ENCODE measurements around the gene MAP6D1. TPM values are rescaled to one million over a fixed set of nuclear protein-coding genes. Genes with fewer than 3 reads are reported as not detected.
"Not testable (repeated sequence)": the region's sequence is repeated elsewhere in the genome, so short reads cannot be mapped to it uniquely, and the experiment has no call there.

Gene MAP6D1
- total RNA-seq, 2 donors from 2014 or later, result 17.3 to 22.3 TPM

DNA sequence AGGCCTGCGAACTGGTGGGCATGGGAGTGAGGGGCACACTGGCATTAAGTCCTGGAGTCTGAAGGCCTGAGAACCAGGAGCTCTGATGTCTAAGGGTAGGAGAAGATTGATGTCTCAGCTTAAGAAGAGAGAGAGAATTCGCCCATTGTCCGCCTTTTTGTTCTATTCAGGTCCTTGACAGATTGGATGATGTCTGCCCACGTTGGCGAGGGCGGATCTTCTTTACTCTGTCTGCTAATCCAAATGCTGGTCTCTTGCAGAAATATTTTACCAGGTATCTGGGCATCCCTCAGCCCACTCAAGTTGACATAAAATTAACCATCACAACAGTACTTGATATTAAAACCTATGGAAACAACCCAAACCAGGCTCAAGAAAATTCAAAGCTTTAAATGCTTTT, 44.1 kb downstream of the MAP6D1 start:
- TF ChIP-seq POLR2AphosphoS5 (IDR thresholded peaks at IDR 0.05), result no peak
- TF ChIP-seq POLR2A (IDR thresholded peaks at IDR 0.05), result no peak
- TF ChIP-seq, protein P1, sequence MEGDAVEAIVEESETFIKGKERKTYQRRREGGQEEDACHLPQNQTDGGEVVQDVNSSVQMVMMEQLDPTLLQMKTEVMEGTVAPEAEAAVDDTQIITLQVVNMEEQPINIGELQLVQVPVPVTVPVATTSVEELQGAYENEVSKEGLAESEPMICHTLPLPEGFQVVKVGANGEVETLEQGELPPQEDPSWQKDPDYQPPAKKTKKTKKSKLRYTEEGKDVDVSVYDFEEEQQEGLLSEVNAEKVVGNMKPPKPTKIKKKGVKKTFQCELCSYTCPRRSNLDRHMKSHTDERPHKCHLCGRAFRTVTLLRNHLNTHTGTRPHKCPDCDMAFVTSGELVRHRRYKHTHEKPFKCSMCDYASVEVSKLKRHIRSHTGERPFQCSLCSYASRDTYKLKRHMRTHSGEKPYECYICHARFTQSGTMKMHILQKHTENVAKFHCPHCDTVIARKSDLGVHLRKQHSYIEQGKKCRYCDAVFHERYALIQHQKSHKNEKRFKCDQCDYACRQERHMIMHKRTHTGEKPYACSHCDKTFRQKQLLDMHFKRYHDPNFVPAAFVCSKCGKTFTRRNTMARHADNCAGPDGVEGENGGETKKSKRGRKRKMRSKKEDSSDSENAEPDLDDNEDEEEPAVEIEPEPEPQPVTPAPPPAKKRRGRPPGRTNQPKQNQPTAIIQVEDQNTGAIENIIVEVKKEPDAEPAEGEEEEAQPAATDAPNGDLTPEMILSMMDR (IDR thresholded peaks at IDR 0.05), result no peak
- H3K27me3 ChIP-seq (replicated peaks; ENCODE audit: insufficient read depth), result no peaks in the 10 kb centered on the region
- no peak overlapping the region for H3K27ac ChIP-seq
- whole genome bisulfite sequencing, result 95% methylated on average over 6 of the region's 6 CpGs
- H3K36me3 ChIP-seq, result no peaks in the 10 kb centered on the region
- no peak for DNase-seq (ENCODE audit: low spot score)
- H3K9me3 ChIP-seq, result no peaks in the 10 kb centered on the region
- no peak overlapping the region for H3K4me3 ChIP-seq
- no peaks in the 10 kb centered on the region for H3K4me1 ChIP-seq (replicated peaks)
- intact Hi-C loops (cut with DNase I), result no loop called here

DNA sequence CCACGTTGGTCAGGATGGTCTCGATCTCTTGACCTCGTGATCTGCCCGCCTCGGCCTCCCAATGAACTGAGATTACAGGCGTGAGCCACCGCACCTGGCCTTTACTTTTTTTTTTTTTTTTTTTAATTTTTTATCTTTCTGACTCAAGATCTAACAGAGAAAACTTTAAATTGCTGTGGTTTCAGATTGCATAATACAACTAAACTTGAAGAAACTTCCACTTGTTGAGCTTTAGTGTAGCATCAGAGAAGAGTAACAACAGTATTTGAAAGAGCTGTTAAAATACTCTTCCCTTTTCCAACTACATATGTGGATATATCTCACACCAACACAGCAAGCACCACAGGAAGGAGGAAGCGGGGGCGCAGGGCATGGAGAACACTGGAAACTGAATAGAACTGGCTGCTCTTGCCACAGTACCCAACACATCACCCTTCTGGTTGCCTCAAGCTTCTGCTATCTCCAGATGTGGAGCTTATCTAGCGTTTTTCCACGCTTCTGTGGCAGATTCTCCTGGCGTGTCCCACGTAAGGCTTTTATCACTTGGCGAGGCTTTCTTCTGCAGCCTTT, 45.4 kb downstream of the MAP6D1 start:
- intact Hi-C loops (cut with DNase I), result no loop called here
- 85% methylated on average over 14 of the region's 14 CpGs for WGBS
- no peaks in the 10 kb centered on the region for H3K9me3 ChIP-seq
- H3K27me3 ChIP-seq (replicated peaks; ENCODE audit: insufficient read depth), result no peaks in the 10 kb centered on the region
- H3K4me1 ChIP-seq (replicated peaks), result no peaks in the 10 kb centered on the region
- TF ChIP-seq POLR2AphosphoS5 (IDR thresholded peaks at IDR 0.05), result no peak
- H3K36me3 ChIP-seq, result no peaks in the 10 kb centered on the region
- no peak overlapping the region for H3K27ac ChIP-seq
- no peak overlapping the region for H3K4me3 ChIP-seq
- no peak for DNase-seq (ENCODE audit: low spot score)

DNA sequence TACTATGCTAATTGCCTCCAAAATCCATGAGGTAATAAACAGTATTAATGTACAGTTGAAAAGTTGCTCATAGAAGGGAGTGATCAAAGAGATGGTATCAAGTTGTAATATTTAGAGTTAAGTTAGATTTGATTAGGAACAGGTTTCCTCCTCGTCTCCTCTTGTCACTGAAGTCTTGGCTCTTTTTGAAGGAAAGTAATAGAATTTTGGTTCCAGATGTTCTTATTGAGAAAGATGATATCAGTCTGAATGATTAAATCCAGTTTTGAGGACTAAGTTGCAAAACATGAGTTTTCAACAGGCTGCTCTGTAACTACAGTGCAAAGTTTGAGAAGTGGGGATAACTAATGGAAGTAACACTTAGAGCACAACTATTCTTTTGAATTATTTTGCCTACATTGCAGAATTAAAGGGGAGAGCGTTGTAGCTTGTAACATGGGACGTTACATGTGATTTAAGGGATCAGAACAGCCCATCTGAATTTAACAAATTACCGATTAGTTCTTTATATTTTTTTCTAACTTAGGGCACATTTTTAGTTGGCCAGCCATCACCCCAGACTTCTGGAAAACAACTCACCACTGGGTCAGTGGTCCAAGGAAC, 48.3 kb downstream of the MAP6D1 start:
- DNase-seq (ENCODE audit: low spot score), result no peak
- H3K36me3 ChIP-seq, result no peaks in the 10 kb centered on the region
- H3K4me1 ChIP-seq (replicated peaks), result no peaks in the 10 kb centered on the region
- no peaks in the 10 kb centered on the region for H3K27me3 ChIP-seq (replicated peaks; ENCODE audit: insufficient read depth)
- 84% methylated on average over 4 of the region's 4 CpGs for WGBS
- intact Hi-C loops (cut with DNase I), result no loop called here
- no peaks in the 10 kb centered on the region for H3K9me3 ChIP-seq
- H3K4me3 ChIP-seq, result no peak overlapping the region
- H3K27ac ChIP-seq, result no peak overlapping the region
- TF ChIP-seq, protein P1 (IDR thresholded peaks at IDR 0.05), result no peak
- no peak for TF ChIP-seq POLR2AphosphoS5 (IDR thresholded peaks at IDR 0.05)
- no peak for TF ChIP-seq POLR2A (IDR thresholded peaks at IDR 0.05)

DNA sequence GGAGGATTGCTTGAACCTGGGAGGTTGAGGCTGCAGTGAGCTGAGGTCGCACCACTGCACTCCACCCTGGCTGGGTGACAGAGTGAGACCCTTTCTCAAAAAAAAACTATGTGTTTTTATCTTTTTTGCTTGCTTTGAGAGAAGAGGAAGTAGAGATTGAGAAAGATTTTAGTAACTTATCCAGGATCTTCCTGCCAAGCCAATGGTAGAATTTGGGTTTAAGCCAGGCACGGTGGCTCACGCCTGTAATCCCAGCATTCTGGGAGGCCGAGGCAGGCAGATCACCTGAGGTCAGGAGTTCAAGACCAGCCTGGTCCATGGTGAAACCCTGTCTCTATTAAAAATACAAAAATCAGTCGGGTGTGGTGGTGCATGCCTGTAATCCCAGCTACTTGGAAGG, 48.9 kb downstream of the MAP6D1 start:
- 84% methylated on average over 5 of the region's 5 CpGs for WGBS
- H3K27me3 ChIP-seq (replicated peaks; ENCODE audit: insufficient read depth); H3K4me3 ChIP-seq; intact Hi-C loops (cut with DNase I); H3K4me1 ChIP-seq (replicated peaks); DNase-seq (ENCODE audit: low spot score); H3K9me3 ChIP-seq; H3K36me3 ChIP-seq: not testable (repeated sequence)
- peak overlapping the region in 1 of 2 donors; percentile 49 for H3K27ac ChIP-seq

DNA sequence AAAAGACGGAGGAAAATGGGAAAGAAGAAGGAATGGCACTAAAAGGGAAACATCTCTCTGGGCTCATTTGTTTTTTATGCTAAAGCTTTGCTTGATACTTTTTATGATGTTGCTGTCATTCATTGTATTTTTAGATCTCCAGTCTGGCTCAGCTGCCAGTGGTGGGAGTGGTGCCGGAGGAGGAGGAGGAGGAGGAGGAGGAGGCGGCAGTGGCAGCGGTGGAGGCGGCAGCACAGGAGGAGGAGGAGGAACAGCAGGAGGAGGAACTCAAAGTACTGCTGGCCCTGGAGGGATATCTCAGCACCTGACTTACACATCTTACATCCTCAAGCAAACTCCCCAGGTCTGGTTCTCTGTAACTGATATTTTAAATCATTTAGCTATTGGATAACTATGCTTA, 49.6 kb downstream of the MAP6D1 start:
- 65% methylated on average over 5 of the region's 5 CpGs for whole genome bisulfite sequencing
- H3K36me3 ChIP-seq, result no peaks in the 10 kb centered on the region

More for the DNA sequence above, 49.6 kb downstream of the MAP6D1 start:
- no peaks in the 10 kb centered on the region for H3K9me3 ChIP-seq
- no peak overlapping the region for H3K4me3 ChIP-seq
- peak; percentile 31 for DNase-seq (ENCODE audit: low spot score)
- no peaks in the 10 kb centered on the region for H3K27me3 ChIP-seq (replicated peaks; ENCODE audit: insufficient read depth)
- no peaks in the 10 kb centered on the region for H3K4me1 ChIP-seq (replicated peaks)
- intact Hi-C loops (cut with DNase I), result no loop called here
- H3K27ac ChIP-seq, result peak overlapping the region; percentile 25 to 26
- TF ChIP-seq POLR2A (IDR thresholded peaks at IDR 0.05) (no peak), POLR2AphosphoS5 (IDR thresholded peaks at IDR 0.05) (no peak)
- TF ChIP-seq, protein P1 (IDR thresholded peaks at IDR 0.05), result no peak

Data from prostate gland (tissue), 2 donors.